Neural cell (in vitro differentiated cells): ENCODE results near the gene KCNK2.

Experiments used
- CTCF ChIP-seq: fragments of 450-650 bp; IDR thresholded peaks from 2 replicates; pipeline ENCODE4 v1.5.1; 2014; ENCODE audit warnings: antibody characterized with exemption, mild to moderate bottlenecking, moderate library complexity; ENCODE audit not compliant: poor library complexity, severe bottlenecking
- EZH2 ChIP-seq: fragments of 200-600, 300-800 bp; shearing (Covaris generic), sonication (generic); IDR thresholded peaks from 2 replicates; pipeline ENCODE4 v1.6.1; 2014; ENCODE audit warnings: antibody characterized with exemption, low read length, borderline replicate concordance, mild to moderate bottlenecking; ENCODE audit not compliant: insufficient read depth, poor library complexity, severe bottlenecking
- POLR2AphosphoS5 ChIP-seq: IDR thresholded peaks from 2 replicates; pipeline ENCODE4 v1.6.1; 2012
- TAF1 ChIP-seq: IDR thresholded peaks from 2 replicates; pipeline ENCODE4 v1.6.1; 2012; ENCODE audit warnings: low read depth

GRCh38 chr1:215114154-215114933 lies 31.8 kb downstream of the KCNK2 start:
- TF ChIP-seq EZH2 (no peak), POLR2AphosphoS5 (no peak), CTCF (no peak), TAF1 (no peak)
